Panc1 (cell line): ENCODE measurements around the gene SCLY.

Source experiments
- CTCF ChIP-seq: fragments of 450-650 bp; IDR thresholded peaks from 2 replicates; pipeline ENCODE4 v1.5.1; 2017; ENCODE audit warnings: mild to moderate bottlenecking
- POLR2AphosphoS5 ChIP-seq: IDR thresholded peaks from 2 replicates; pipeline ENCODE4 v1.6.1; 2012; ENCODE audit warnings: mild to moderate bottlenecking, low read depth, low read length, moderate library complexity
- REST ChIP-seq, 2 experiments: IDR thresholded peaks; 2 replicates each; pipeline ENCODE4 v1.6.1; 2011 to 2012; ENCODE audit warnings: low read depth in 2 of 2, control low read depth in 1 of 2, low read length in 1 of 2, mild to moderate bottlenecking in 1 of 2, moderate library complexity in 1 of 2; ENCODE audit not compliant: insufficient read depth in 1 of 2
- SIN3A ChIP-seq: IDR thresholded peaks from 2 replicates; pipeline ENCODE4 v1.6.1; 2012; ENCODE audit warnings: low read depth, mild to moderate bottlenecking, low read length, moderate library complexity, borderline replicate concordance; ENCODE audit not compliant: insufficient read depth
- TCF7L2 ChIP-seq: IDR thresholded peaks from 2 replicates; pipeline ENCODE4 v1.6.1; 2011; ENCODE audit warnings: mild to moderate bottlenecking, low read depth, low read length, inconsistent platforms

- TF ChIP-seq REST (IDR thresholded peaks at IDR 0.05; ENCODE audit: insufficient read depth in 1 of 2, low read depth in 2 of 2, low read length in 1 of 2) (no peak), CTCF (no peak), SIN3A (no peak), POLR2AphosphoS5 (no peak), TCF7L2 (no peak)
Observed at GRCh38 chr2:238020816-238021215, 40.0 kb upstream of the SCLY start.
